H1 (cell line): ENCODE results near the gene UBXN11. TPM values are rescaled to one million over a fixed set of nuclear protein-coding genes. Genes with fewer than 3 reads are reported as not detected.

ENCODE experiments used
- CHD1 ChIP-seq: IDR thresholded peaks from 2 replicates; pipeline ENCODE4 v1.6.1; 2012; ENCODE audit warnings: low read depth, low read length, improper control_type of control experiment
- CTCF ChIP-seq, 3 experiments: IDR thresholded peaks; 1 replicate in 2 of 3; 2 replicates in 1 of 3; pipeline versions ENCODE4 v1.5.1 to v1.6.1; 2011; ENCODE audit warnings: low read length in 3 of 3, mild to moderate bottlenecking in 3 of 3, inconsistent platforms in 2 of 3, low read depth in 1 of 3, moderate library complexity in 1 of 3; ENCODE audit not compliant: insufficient read depth in 1 of 3; ENCODE audit errors: control extremely low read depth in 1 of 3
- KDM4A ChIP-seq: IDR thresholded peaks from one replicate; pipeline ENCODE4 v1.7.1; 2012; ENCODE audit warnings: low read depth, mild to moderate bottlenecking, moderate library complexity, low read length, inconsistent platforms; ENCODE audit not compliant: severe bottlenecking
- TCF12 ChIP-seq: IDR thresholded peaks from 2 replicates; pipeline ENCODE4 v1.6.1; 2011; ENCODE audit warnings: low read depth, mild to moderate bottlenecking, low read length
- polyA plus RNA-seq, 7 experiments: library from polyadenylated mRNA; depleted of rRNA in 3 of 7; stranded (reverse) in 5 of 7; unstranded in 2 of 7; fragments of >200 nt in 5 of 7; fragments of 200-250 nt in 2 of 7; gene quantifications; 1 replicate in 5 of 7; 2 replicates in 1 of 7; 4 replicates in 1 of 7; pipeline versions ENCODE4 v1.2.1 to v1.2.3, GENCODE V29; 2011 to 2013; ENCODE audit warnings: missing spikeins in 2 of 7, mixed read lengths in 2 of 7
- total RNA-seq: library from RNA; stranded (reverse); fragmentation: NEBNext Ultra II Directional; extraction: Animal tissue kit (Norgen Biotek cat#: 25700); gene quantifications from 2 replicates; pipeline ENCODE4 v1.2.1, GENCODE V29; 2021

Gene UBXN11
- total and polyA plus RNA-seq, 2 of the 8 experiments (the other 6 are each of a cell fraction or from before 2014, with no cell fraction given), result 6.3 to 10.4 TPM

GRCh38 chr1:26338670-26339069 lies 32.2 kb upstream of the UBXN11 start (continued):
- TF ChIP-seq CTCF (IDR thresholded peaks at IDR 0.05; ENCODE audit: control extremely low read depth in 1 of 3, insufficient read depth in 1 of 3, low read depth in 1 of 3, low read length in 3 of 3) (no peak), CHD1 (no peak), KDM4A (no peak), TCF12 (no peak)
- TF ChIP-seq, all 59 proteins: peak for 0
